Body of pancreas (tissue), 4 donors: ENCODE measurements around the gene TLNRD1.

ENCODE experiments used
- POLR2A ChIP-seq, 3 donors: fragments of 450-650 bp; IDR thresholded peaks; one replicate each; pipeline ENCODE4 v1.6.1; 2016; ENCODE audit warnings: antibody characterized with exemption in 3 of 3, mild to moderate bottlenecking in 2 of 3
- TF ChIP-seq, protein P1 (sequence below), 7 experiments: fragments of 450-650 bp in 4 of 7; fragments of 200-600 bp in 3 of 7; sonication (generic) in 3 of 7; IDR thresholded peaks; one replicate each; pipeline ENCODE4 v1.5.1; 2016 to 2019; ENCODE audit warnings: antibody characterized with exemption in 7 of 7

DNA sequence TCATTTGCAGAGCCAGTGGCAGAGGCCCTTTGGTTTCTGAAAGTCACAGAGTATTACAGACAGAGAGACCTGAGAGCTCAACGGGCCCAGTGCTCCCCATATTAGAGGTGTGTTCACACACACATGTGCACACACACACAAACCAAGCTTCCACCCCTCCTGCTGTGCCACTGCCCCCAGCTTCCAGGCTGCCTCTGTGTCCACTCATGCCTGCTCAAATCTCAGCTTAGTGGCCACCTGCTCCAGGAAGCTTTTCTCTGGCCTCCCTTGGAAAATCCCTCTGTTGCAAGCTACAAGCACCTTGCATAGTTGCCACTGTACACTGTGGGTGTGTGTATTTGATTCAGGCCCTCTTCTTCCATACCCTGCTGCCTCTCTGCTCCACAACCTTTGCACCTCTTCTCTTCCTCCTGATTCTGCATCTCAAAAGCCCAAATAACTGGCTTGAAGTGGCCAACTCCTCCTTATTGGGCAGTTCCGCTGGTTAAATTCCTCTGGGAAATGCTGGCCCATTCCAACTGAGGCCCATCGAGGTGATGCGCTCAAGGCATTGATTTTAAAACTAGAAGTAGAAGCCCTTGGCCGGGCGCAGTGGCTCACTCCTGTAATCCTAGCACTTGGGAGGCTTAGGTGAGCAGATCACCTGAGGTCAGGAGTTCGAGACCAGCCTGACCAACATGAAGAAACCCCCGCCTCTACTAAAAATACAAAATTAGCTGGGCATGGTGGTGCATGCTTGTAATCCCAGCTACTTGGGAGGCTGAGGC lies 34.1 kb upstream of the TLNRD1 start:
- TF ChIP-seq, protein P1, sequence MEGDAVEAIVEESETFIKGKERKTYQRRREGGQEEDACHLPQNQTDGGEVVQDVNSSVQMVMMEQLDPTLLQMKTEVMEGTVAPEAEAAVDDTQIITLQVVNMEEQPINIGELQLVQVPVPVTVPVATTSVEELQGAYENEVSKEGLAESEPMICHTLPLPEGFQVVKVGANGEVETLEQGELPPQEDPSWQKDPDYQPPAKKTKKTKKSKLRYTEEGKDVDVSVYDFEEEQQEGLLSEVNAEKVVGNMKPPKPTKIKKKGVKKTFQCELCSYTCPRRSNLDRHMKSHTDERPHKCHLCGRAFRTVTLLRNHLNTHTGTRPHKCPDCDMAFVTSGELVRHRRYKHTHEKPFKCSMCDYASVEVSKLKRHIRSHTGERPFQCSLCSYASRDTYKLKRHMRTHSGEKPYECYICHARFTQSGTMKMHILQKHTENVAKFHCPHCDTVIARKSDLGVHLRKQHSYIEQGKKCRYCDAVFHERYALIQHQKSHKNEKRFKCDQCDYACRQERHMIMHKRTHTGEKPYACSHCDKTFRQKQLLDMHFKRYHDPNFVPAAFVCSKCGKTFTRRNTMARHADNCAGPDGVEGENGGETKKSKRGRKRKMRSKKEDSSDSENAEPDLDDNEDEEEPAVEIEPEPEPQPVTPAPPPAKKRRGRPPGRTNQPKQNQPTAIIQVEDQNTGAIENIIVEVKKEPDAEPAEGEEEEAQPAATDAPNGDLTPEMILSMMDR (IDR thresholded peaks at IDR 0.05): no peak
- TF ChIP-seq POLR2A (IDR thresholded peaks at IDR 0.05): no peak
